Stimulated activated CD8-positive, alpha-beta memory T cell treated with anti-CD3 and anti-CD28 coated beads, Interleukin-7, amount 100 ng/mL, for 24 hours (primary cell): ENCODE results near the gene NOXA1.
"Not testable (repeated sequence)": the region's sequence is repeated elsewhere in the genome, so short reads cannot be mapped to it uniquely, and the experiment has no call there.

Source experiments
- DNase-seq: peaks from one replicate; pipeline ENCODE4 v3.0.0-alpha.2; 2020; ENCODE audit warnings: low read depth

The NOXA1 gene

GRCh38 chr9:137422604-137423513 is at the start of gene NOXA1, which contains the start of gene EXD3:
Gene NOXA1, plus strand, starts transcription at chr9:137423393. Its CDS starts 137 bp downstream, at chr9:137423530.
Gene EXD3, minus strand, starts transcription at chr9:137423162. Its CDS starts 27,805 bp downstream, at chr9:137395357.
- DNase-seq = peak; percentile 88

GRCh38 chr9:137373611-137373980 is 49.6 kb upstream of the NOXA1 start:
- no peak for DNase-seq

GRCh38 chr9:137374131-137374845 is 48.9 kb upstream of the NOXA1 start:
- DNase-seq = no peak

- no peak for DNase-seq
Observed at GRCh38 chr9:137375321-137376058, 47.7 kb upstream of the NOXA1 start.

GRCh38 chr9:137376386-137376785 is 46.8 kb upstream of the NOXA1 start:
- DNase-seq = no peak

- not testable (repeated sequence) for DNase-seq
Observed at GRCh38 chr9:137378688-137379410, 44.3 kb upstream of the NOXA1 start.

GRCh38 chr9:137379761-137380161 is 43.4 kb upstream of the NOXA1 start:
- no peak for DNase-seq

GRCh38 chr9:137380171-137380570 is 43.0 kb upstream of the NOXA1 start:
- DNase-seq = no peak

GRCh38 chr9:137380606-137381005 is 42.6 kb upstream of the NOXA1 start:
- DNase-seq = no peak

- no peak for DNase-seq
Observed at GRCh38 chr9:137381501-137382443, 41.4 kb upstream of the NOXA1 start.

- no peak for DNase-seq
Observed at GRCh38 chr9:137382444-137383080, 40.6 kb upstream of the NOXA1 start.

- no peak for DNase-seq
Observed at GRCh38 chr9:137383081-137383783, 40.0 kb upstream of the NOXA1 start.

- no peak for DNase-seq
Observed at GRCh38 chr9:137383784-137384756, 39.1 kb upstream of the NOXA1 start.

GRCh38 chr9:137385061-137385655 is 38.0 kb upstream of the NOXA1 start:
- no peak for DNase-seq

- not testable (repeated sequence) for DNase-seq
Observed at GRCh38 chr9:137386507-137387113, 36.6 kb upstream of the NOXA1 start.

GRCh38 chr9:137387114-137387890 is 35.9 kb upstream of the NOXA1 start:
- DNase-seq = no peak
